Measurements from ENCODE around the gene LNPEP.

The LNPEP gene

GRCh38 chr5:97037819-97038218 lies 101.9 kb downstream of the LNPEP start:
- no peak for DNase-seq (ENCODE audit: low read depth)
- TF ChIP-seq, protein P1, sequence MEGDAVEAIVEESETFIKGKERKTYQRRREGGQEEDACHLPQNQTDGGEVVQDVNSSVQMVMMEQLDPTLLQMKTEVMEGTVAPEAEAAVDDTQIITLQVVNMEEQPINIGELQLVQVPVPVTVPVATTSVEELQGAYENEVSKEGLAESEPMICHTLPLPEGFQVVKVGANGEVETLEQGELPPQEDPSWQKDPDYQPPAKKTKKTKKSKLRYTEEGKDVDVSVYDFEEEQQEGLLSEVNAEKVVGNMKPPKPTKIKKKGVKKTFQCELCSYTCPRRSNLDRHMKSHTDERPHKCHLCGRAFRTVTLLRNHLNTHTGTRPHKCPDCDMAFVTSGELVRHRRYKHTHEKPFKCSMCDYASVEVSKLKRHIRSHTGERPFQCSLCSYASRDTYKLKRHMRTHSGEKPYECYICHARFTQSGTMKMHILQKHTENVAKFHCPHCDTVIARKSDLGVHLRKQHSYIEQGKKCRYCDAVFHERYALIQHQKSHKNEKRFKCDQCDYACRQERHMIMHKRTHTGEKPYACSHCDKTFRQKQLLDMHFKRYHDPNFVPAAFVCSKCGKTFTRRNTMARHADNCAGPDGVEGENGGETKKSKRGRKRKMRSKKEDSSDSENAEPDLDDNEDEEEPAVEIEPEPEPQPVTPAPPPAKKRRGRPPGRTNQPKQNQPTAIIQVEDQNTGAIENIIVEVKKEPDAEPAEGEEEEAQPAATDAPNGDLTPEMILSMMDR (IDR thresholded peaks at IDR 0.05; ENCODE audit: control insufficient read depth, insufficient read depth, low read depth, low read length, missing control alignments): no peak
- H3K4me3 ChIP-seq (ENCODE audit: control insufficient read depth, low read depth, low read length): no peak overlapping the region

- no peak for DNase-seq (ENCODE audit: low read depth)
- TF ChIP-seq, protein P1 (IDR thresholded peaks at IDR 0.05; ENCODE audit: control insufficient read depth, insufficient read depth, low read depth, low read length, missing control alignments): no peak
- H3K4me3 ChIP-seq (ENCODE audit: control insufficient read depth, low read depth, low read length): no peak overlapping the region
These were observed 105.4 kb downstream of the LNPEP start for GRCh38 chr5:97041239-97041638.

GRCh38 chr5:97042996-97043395 lies 107.1 kb downstream of the LNPEP start:
- H3K4me3 ChIP-seq (ENCODE audit: control insufficient read depth, low read depth, low read length): no peak overlapping the region
- no peak for DNase-seq (ENCODE audit: low read depth)
- TF ChIP-seq, protein P1 (IDR thresholded peaks at IDR 0.05; ENCODE audit: control insufficient read depth, insufficient read depth, low read depth, low read length, missing control alignments): no peak

DNA sequence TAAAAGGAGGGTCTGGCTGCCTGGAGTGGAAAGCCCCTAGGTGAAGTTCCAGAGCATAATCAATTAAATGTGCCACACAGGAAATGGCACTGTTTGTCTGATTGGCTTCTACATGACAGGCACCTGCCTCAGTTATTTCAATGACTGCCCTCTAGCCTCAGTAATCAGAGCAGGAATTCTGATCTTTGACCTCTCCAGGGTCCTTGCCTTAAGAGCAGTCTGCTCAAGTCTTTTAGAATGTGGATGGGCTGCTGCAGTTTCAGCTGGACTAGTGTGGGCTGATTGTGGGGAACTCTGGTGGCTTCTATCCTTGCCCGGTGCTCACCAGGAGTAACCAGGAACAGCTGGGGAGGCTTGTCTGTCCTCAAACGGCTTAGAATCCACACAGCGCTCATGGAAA lies 107.6 kb downstream of the LNPEP start:
- TF ChIP-seq, protein P1 (IDR thresholded peaks at IDR 0.05; ENCODE audit: control insufficient read depth, insufficient read depth, low read depth, low read length, missing control alignments): no peak
- H3K4me3 ChIP-seq (ENCODE audit: control insufficient read depth, low read depth, low read length): no peak overlapping the region
- DNase-seq (ENCODE audit: low read depth): no peak

DNA sequence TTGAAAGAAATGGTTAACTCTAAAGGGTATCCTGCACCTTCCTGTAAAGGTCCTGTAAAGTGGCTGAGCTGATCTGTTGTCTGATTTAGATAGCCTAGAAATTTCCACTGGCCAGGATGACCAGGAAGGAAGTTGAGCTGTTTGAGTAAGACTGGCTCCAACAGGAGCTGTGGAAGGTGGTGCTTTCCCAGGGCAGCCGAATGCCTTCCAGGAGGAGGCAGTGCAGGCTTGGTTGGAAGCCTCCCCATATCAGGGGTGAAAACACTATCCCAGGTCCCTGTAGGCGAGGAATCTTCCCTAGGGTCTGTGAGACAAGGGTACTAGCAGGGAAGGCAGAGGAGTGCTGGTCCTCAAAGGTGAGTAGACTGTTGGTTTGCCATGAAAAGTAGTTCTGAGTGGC lies 108.2 kb downstream of the LNPEP start:
- no peak overlapping the region for H3K4me3 ChIP-seq (ENCODE audit: control insufficient read depth, low read depth, low read length)
- no peak for DNase-seq (ENCODE audit: low read depth)
- TF ChIP-seq, protein P1 (IDR thresholded peaks at IDR 0.05; ENCODE audit: control insufficient read depth, insufficient read depth, low read depth, low read length, missing control alignments): peak; percentile 36

DNA sequence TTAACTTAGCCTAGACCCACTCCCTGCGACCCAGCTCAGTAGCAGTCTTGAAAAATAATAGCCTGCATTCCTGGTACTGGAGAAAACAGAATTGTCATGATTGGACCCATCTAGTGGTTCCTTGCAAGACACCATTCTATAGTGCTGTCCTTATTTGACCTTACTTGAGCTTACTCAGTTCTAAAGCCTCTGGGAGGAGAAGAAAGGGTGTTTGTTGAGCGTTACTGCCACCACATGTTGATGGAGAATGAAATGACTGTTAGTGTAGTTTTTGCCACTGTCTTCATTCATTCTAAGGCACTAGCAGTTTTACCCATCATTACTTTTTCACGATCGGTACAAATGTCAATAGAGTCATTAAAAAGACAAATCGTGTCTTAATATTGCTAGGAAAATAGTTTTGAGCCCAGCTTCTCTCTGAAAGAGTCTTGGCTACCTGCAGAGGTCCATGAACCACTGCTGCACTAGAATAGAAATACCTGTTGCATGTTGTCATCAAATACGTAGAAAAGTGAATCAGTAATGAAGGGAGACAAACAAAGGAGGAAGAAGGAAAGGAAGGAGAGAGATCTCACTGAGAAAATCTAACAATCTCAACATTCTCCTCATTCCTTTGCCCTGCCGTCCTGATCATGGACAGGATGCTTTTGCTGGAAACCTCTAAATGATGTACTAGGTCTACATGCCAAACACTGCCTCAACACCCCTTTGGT lies 110.5 kb downstream of the LNPEP start:
- TF ChIP-seq, protein P1 (IDR thresholded peaks at IDR 0.05; ENCODE audit: control insufficient read depth, insufficient read depth, low read depth, low read length, missing control alignments): peak; percentile 8
- H3K4me3 ChIP-seq (ENCODE audit: control insufficient read depth, low read depth, low read length): no peak overlapping the region
- peak; percentile 3 for DNase-seq (ENCODE audit: low read depth)

All from AG09309 (cell line).